NCI-H2196 (cell line): Measurements from ENCODE around the gene S100A10.

Experiments
- DNase-seq: peaks from one replicate; lab custom pipeline; 2025; ENCODE audit not compliant: unreplicated experiment; lab: John Stamatoyannopoulos, UW

S100A10 gene

GRCh38 chr1:151966061-151966460, 27.6 kb downstream of the S100A10 start:
- no peak for DNase-seq

GRCh38 chr1:151964510-151964909, 29.1 kb downstream of the S100A10 start:
- DNase-seq, result no peak

GRCh38 chr1:151963288-151963687, 30.4 kb downstream of the S100A10 start:
- no peak for DNase-seq

- no peak for DNase-seq
These were observed 31.8 kb downstream of the S100A10 start for GRCh38 chr1:151961833-151962232.

GRCh38 chr1:151960780-151961513, 32.7 kb downstream of the S100A10 start:
- DNase-seq, result no peak

GRCh38 chr1:151958959-151959358, 34.7 kb downstream of the S100A10 start:
- no peak for DNase-seq

GRCh38 chr1:151956957-151957497, 36.6 kb downstream of the S100A10 start:
- DNase-seq, result no peak

- no peak for DNase-seq
These were observed 40.1 kb downstream of the S100A10 start for GRCh38 chr1:151953409-151954094.

- DNase-seq, result no peak
These were observed 40.8 kb downstream of the S100A10 start for GRCh38 chr1:151952811-151953210.

- no peak for DNase-seq
These were observed 44.1 kb downstream of the S100A10 start for GRCh38 chr1:151949371-151950193.

GRCh38 chr1:151948506-151948905, 45.2 kb downstream of the S100A10 start:
- no peak for DNase-seq

- DNase-seq, result no peak
These were observed 46.5 kb downstream of the S100A10 start for GRCh38 chr1:151947140-151947539.

- DNase-seq, result peak; percentile 87
These were observed 47.6 kb downstream of the S100A10 start for GRCh38 chr1:151945725-151946722.

- DNase-seq, result no peak
These were observed 48.6 kb downstream of the S100A10 start for GRCh38 chr1:151944857-151945575.

GRCh38 chr1:151944126-151944856, 49.4 kb downstream of the S100A10 start:
- DNase-seq, result peak; percentile 46

- no peak for DNase-seq
These were observed 50.1 kb downstream of the S100A10 start for GRCh38 chr1:151943591-151943990.

GRCh38 chr1:151942882-151943281, 50.8 kb downstream of the S100A10 start:
- DNase-seq, result no peak

- no peak for DNase-seq
These were observed 53.1 kb downstream of the S100A10 start for GRCh38 chr1:151940541-151940940.

GRCh38 chr1:151939779-151940178, 53.9 kb downstream of the S100A10 start:
- DNase-seq, result no peak
